HuH-7.5 (cell line): Measurements from ENCODE around the gene ARF3.
A peak's percentile ranks its signal among the peaks of the same experiment; 100 is the strongest.

Experiments used
- DNase-seq: peaks from one replicate; pipeline ENCODE4 v3.0.0; 2011; ENCODE audit warnings: low spot score

Gene ARF3

GRCh38 chr12:48966177-48966895 lies 9.0 kb upstream of the ARF3 start:
- no peak for DNase-seq

GRCh38 chr12:48965298-48965838 lies 8.1 kb upstream of the ARF3 start:
- DNase-seq = no peak

GRCh38 chr12:48961801-48962200 lies 4.5 kb upstream of the ARF3 start:
- DNase-seq = no peak

- DNase-seq = no peak
These were observed 4.0 kb upstream of the ARF3 start for GRCh38 chr12:48961331-48961730.

GRCh38 chr12:48960834-48961233 lies 3.5 kb upstream of the ARF3 start:
- no peak for DNase-seq

- no peak for DNase-seq
These were observed 732 bp upstream of the ARF3 start for GRCh38 chr12:48958049-48958388.

GRCh38 chr12:48956279-48957140 lies 777 bp downstream of the ARF3 start:
- DNase-seq = peak; percentile 39

GRCh38 chr12:48954841-48955501 lies 2.3 kb downstream of the ARF3 start:
- DNase-seq = no peak

- DNase-seq = no peak
These were observed 3.2 kb downstream of the ARF3 start for GRCh38 chr12:48954061-48954460.

GRCh38 chr12:48952691-48953090 lies 4.6 kb downstream of the ARF3 start:
- DNase-seq = no peak

GRCh38 chr12:48947727-48948126 lies 9.6 kb downstream of the ARF3 start:
- DNase-seq = no peak

GRCh38 chr12:48946943-48947342 lies 10.3 kb downstream of the ARF3 start:
- DNase-seq = no peak

GRCh38 chr12:48946205-48946604 lies 11.1 kb downstream of the ARF3 start:
- DNase-seq = no peak

- no peak for DNase-seq
These were observed 14.1 kb downstream of the ARF3 start for GRCh38 chr12:48943221-48943620.

- DNase-seq = no peak
These were observed 17.1 kb downstream of the ARF3 start for GRCh38 chr12:48940181-48940580.

- no peak for DNase-seq
These were observed 18.5 kb downstream of the ARF3 start for GRCh38 chr12:48938805-48939204.

GRCh38 chr12:48937170-48937569 lies 20.1 kb downstream of the ARF3 start:
- DNase-seq = no peak

- peak; percentile 78 for DNase-seq
These were observed 20.8 kb downstream of the ARF3 start for GRCh38 chr12:48936379-48936979.

- peak; percentile 40 for DNase-seq
These were observed 23.0 kb downstream of the ARF3 start for GRCh38 chr12:48934312-48934706.

GRCh38 chr12:48933664-48934311 lies 23.5 kb downstream of the ARF3 start:
- no peak for DNase-seq

GRCh38 chr12:48932878-48933277 lies 24.4 kb downstream of the ARF3 start:
- DNase-seq = no peak

GRCh38 chr12:48930475-48930874 lies 26.8 kb downstream of the ARF3 start:
- DNase-seq = no peak
